Measurements from ENCODE around the gene YIPF2. TPM values are rescaled to one million over a fixed set of nuclear protein-coding genes. Genes with fewer than 3 reads are reported as not detected.
A peak's percentile ranks its signal among the peaks of the same experiment; 100 is the strongest.

YIPF2 gene
- total and polyA plus RNA-seq, 8 donors, result 41.4 to 67.9 (median 49.9) TPM

- peak in 1 of 6 donors; percentile 65 for DNase-seq
- H3K36me3 ChIP-seq, result peaks cover 0 to 39% (median 2%) of the 10 kb centered on the region in 3 donors
- ATAC-seq, result no peak
- WGBS, 2 donors, result 89 to 94% methylated on average over 29 of the region's 29 CpGs
- H3K4me3 ChIP-seq, result no peak overlapping the region
- intact Hi-C loops (cut with DNase I), result no loop called here
- H3K4me1 ChIP-seq, result peaks cover 0 to 5% (median 0%) of the 10 kb centered on the region in 3 donors
- TF ChIP-seq CTCF (IDR thresholded peaks at IDR 0.05), result no peak
- no peaks in the 10 kb centered on the region for H3K27me3 ChIP-seq
- H3K27ac ChIP-seq, result no peak overlapping the region
- no peak for FAIRE-seq
- H3K9me3 ChIP-seq, result no peaks in the 10 kb centered on the region
Observed at GRCh38 chr19:10923260-10924112, 5.0 kb downstream of the YIPF2 start.

- no peak overlapping the region for H3K27ac ChIP-seq
- peaks cover 0 to 39% (median 2%) of the 10 kb centered on the region in 3 donors for H3K36me3 ChIP-seq
- intact Hi-C loops (cut with DNase I), result no loop called here
- H3K4me3 ChIP-seq, result no peak overlapping the region
- TF ChIP-seq CTCF (IDR thresholded peaks at IDR 0.05), result no peak
- peaks cover 0 to 5% (median 0%) of the 10 kb centered on the region in 3 donors for H3K4me1 ChIP-seq
- no peaks in the 10 kb centered on the region for H3K9me3 ChIP-seq
- WGBS, 2 donors, result 94% methylated on average over 13 of the region's 13 CpGs
- no peaks in the 10 kb centered on the region for H3K27me3 ChIP-seq
- FAIRE-seq, result no peak
- no peak for ATAC-seq
- DNase-seq, result no peak
Observed at GRCh38 chr19:10922638-10923014, 5.8 kb downstream of the YIPF2 start.

DNA sequence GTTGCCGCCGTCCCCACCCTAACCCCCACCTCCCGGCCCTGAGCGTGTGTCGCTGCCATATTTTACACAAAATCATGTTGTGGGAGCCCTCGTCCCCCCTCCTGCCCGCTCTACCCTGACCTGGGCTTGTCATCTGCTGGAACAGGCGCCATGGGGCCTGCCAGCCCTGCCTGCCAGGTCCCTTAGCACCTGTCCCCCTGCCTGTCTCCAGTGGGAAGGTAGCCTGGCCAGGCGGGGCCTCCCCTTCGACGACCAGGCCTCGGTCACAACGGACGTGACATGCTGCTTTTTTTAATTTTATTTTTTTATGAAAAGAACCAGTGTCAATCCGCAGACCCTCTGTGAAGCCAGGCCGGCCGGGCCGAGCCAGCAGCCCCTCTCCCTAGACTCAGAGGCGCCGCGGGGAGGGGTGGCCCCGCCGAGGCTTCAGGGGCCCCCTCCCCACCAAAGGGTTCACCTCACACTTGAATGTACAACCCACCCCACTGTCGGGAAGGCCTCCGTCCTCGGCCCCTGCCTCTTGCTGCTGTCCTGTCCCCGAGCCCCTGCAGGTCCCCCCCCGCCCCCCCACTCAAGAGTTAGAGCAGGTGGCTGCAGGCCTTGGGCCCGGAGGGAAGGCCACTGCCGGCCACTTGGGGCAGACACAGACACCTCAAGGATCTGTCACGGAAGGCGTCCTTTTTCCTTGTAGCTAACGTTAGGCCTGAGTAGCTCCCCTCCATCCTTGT is 6.4 kb downstream of the YIPF2 start:
- Histone ChIP-seq H3K36me3 (peaks cover 0 to 39% (median 2%) of the 10 kb centered on the region in 3 donors), H3K4me1 (peaks cover 0 to 5% (median 0%) of the 10 kb centered on the region in 3 donors), H3K27me3 (no peaks in the 10 kb centered on the region), H3K9me3 (no peaks in the 10 kb centered on the region), H3K27ac (no peak overlapping the region), H3K4me3 (no peak overlapping the region)
- peak in 1 of 6 donors; percentile 58 for DNase-seq
- intact Hi-C loops (cut with DNase I), result no loop called here
- no peak for FAIRE-seq
- TF ChIP-seq CTCF (IDR thresholded peaks at IDR 0.05), result no peak
- 81 to 83% methylated on average over 28 to 33 of the region's 33 CpGs for WGBS, 2 donors
- ATAC-seq, result no peak

DNA sequence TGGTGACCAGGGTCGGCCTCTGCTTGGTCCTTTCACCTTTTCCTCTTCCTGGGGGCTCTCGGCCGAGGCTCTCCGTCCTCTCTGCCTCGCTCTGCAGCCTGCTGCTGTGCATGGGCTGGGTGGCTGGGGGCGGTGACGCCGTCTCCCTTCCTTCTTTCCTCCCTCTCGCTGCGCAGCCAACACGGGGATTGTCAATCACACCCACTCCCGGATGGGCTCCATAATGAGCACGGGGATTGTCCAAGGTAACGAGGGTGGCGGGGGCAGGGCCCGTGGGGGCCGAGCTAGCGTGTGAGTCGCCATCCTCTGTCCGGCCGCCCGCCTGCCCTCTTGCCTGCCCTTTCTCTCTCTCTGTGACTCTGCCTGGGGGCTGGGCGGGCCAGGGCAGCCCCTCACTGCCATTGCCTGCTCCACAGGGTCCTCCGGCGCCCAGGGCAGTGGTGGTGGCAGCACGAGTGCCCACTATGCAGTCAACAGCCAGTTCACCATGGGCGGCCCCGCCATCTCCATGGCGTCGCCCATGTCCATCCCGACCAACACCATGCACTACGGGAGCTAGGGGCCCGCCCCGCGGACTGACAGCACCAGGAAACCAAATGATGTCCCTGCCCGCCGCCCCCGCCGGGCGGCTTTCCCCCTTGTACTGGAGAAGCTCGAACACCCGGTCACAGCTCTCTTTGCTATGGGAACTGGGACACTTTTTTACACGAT is 7.1 kb downstream of the YIPF2 start:
- TF ChIP-seq CTCF (IDR thresholded peaks at IDR 0.05), result no peak
- ATAC-seq (no peak), DNase-seq (peak in 1 of 6 donors; percentile 57), FAIRE-seq (no peak)
- H3K36me3 ChIP-seq, result peaks cover 0 to 39% (median 2%) of the 10 kb centered on the region in 3 donors
- H3K27me3 ChIP-seq, result no peaks in the 10 kb centered on the region
- intact Hi-C loops (cut with DNase I), result no loop called here
- no peak overlapping the region for H3K27ac ChIP-seq
- 93% methylated on average over 42 to 43 of the region's 43 CpGs for WGBS, 2 donors
- H3K4me3 ChIP-seq, result no peak overlapping the region
- peaks cover 0 to 5% (median 0%) of the 10 kb centered on the region in 3 donors for H3K4me1 ChIP-seq
- no peaks in the 10 kb centered on the region for H3K9me3 ChIP-seq

Data from pancreas (tissue), 10 donors.